HL-60/S4 treated with phorbol 12-myristate 13-acetate at 8.2 ng/mL for 4 days and 3 days (cell line): ENCODE measurements around the gene ZNF79.

ENCODE experiments used
- in situ Hi-C: fragments of 300-500 bp; cut with MboI; formaldehyde crosslinking; loops from 2 replicates; pipeline ENCODE4 v1.15.0; 2022; ENCODE audit warnings: low sequenced_read_pairs

The ZNF79 gene

GRCh38 chr9:127422787-127423186 is 1.4 kb upstream of the ZNF79 start:
- in situ Hi-C loops = no loop called here

GRCh38 chr9:127423476-127423933 is 677 bp upstream of the ZNF79 start:
- in situ Hi-C loops = no loop called here

- in situ Hi-C loops = no loop called here
Observed at GRCh38 chr9:127424676-127424999, 456 bp downstream of the ZNF79 start.

GRCh38 chr9:127426756-127427155 is 2.6 kb downstream of the ZNF79 start:
- in situ Hi-C loops = no loop called here

- in situ Hi-C loops = no loop called here
Observed at GRCh38 chr9:127428348-127428747, 4.2 kb downstream of the ZNF79 start.

- in situ Hi-C loops = no loop called here
Observed at GRCh38 chr9:127430415-127430814, 6.2 kb downstream of the ZNF79 start.

- in situ Hi-C loops = no loop called here
Observed at GRCh38 chr9:127437497-127438264, 13.5 kb downstream of the ZNF79 start.

- in situ Hi-C loops = no loop called here
Observed at GRCh38 chr9:127438394-127438793, 14.2 kb downstream of the ZNF79 start.

GRCh38 chr9:127444283-127444920 is 20.2 kb downstream of the ZNF79 start:
- in situ Hi-C loops = no loop called here

GRCh38 chr9:127444921-127445850 is 21.0 kb downstream of the ZNF79 start:
- in situ Hi-C loops = no loop called here

- in situ Hi-C loops = no loop called here
Observed at GRCh38 chr9:127445851-127446712, 21.9 kb downstream of the ZNF79 start.

- in situ Hi-C loops = no loop called here
Observed at GRCh38 chr9:127446713-127447415, 22.7 kb downstream of the ZNF79 start.

- in situ Hi-C loops = no loop called here
Observed at GRCh38 chr9:127447416-127448111, 23.4 kb downstream of the ZNF79 start.

GRCh38 chr9:127448112-127448805 is 24.1 kb downstream of the ZNF79 start:
- in situ Hi-C loops = no loop called here

GRCh38 chr9:127449332-127449966 is 25.3 kb downstream of the ZNF79 start:
- in situ Hi-C loops = no loop called here

- in situ Hi-C loops = no loop called here
Observed at GRCh38 chr9:127450243-127450760, 26.1 kb downstream of the ZNF79 start.

GRCh38 chr9:127450830-127451607 is 26.8 kb downstream of the ZNF79 start, which contains the start of the genes LRSAM1 and RPL12:
TSS of gene LRSAM1 (plus strand) at chr9:127451510. CDS start at chr9:127454528, 3,018 bp downstream.
TSS of gene RPL12 (minus strand) at chr9:127451406. CDS start at chr9:127451317, 89 bp downstream.
- in situ Hi-C loops = no loop called here
